SKM-1 treated with dmso at 0.1 percent for 144 hours (cell line): ENCODE results near the gene ATP8A1.
"Not testable (repeated sequence)": the region's sequence is repeated elsewhere in the genome, so short reads cannot be mapped to it uniquely, and the experiment has no call there.

Experiments
- DNase-seq: peaks from one replicate; lab custom pipeline; 2025; ENCODE audit not compliant: unreplicated experiment; lab: John Stamatoyannopoulos, UW

The ATP8A1 gene

GRCh38 chr4:42513748-42514492, 143.0 kb downstream of the ATP8A1 start:
- no peak for DNase-seq

GRCh38 chr4:42512226-42512625, 144.7 kb downstream of the ATP8A1 start:
- no peak for DNase-seq

GRCh38 chr4:42510225-42510624, 146.7 kb downstream of the ATP8A1 start:
- DNase-seq, result no peak

- DNase-seq, result no peak
Measured at GRCh38 chr4:42501624-42502401, 155.1 kb downstream of the ATP8A1 start.

GRCh38 chr4:42498040-42498439, 158.9 kb downstream of the ATP8A1 start:
- DNase-seq, result no peak

- DNase-seq, result no peak
Measured at GRCh38 chr4:42497142-42497910, 159.6 kb downstream of the ATP8A1 start.

GRCh38 chr4:42492962-42493361, 163.9 kb downstream of the ATP8A1 start:
- no peak for DNase-seq

GRCh38 chr4:42490015-42490414, 166.9 kb downstream of the ATP8A1 start:
- no peak for DNase-seq

- DNase-seq, result no peak
Measured at GRCh38 chr4:42489095-42489494, 167.8 kb downstream of the ATP8A1 start.

GRCh38 chr4:42488554-42488953, 168.4 kb downstream of the ATP8A1 start:
- no peak for DNase-seq

GRCh38 chr4:42488114-42488513, 168.8 kb downstream of the ATP8A1 start:
- DNase-seq, result no peak

- DNase-seq, result no peak
Measured at GRCh38 chr4:42487230-42487629, 169.7 kb downstream of the ATP8A1 start.

- not testable (repeated sequence) for DNase-seq
Measured at GRCh38 chr4:42486156-42486555, 170.7 kb downstream of the ATP8A1 start.

- DNase-seq, result no peak
Measured at GRCh38 chr4:42484630-42485029, 172.3 kb downstream of the ATP8A1 start.

GRCh38 chr4:42483426-42484379, 173.2 kb downstream of the ATP8A1 start:
- no peak for DNase-seq

- no peak for DNase-seq
Measured at GRCh38 chr4:42482516-42483327, 174.2 kb downstream of the ATP8A1 start.

- DNase-seq, result no peak
Measured at GRCh38 chr4:42480717-42481116, 176.2 kb downstream of the ATP8A1 start.

GRCh38 chr4:42480281-42480680, 176.6 kb downstream of the ATP8A1 start:
- DNase-seq, result no peak

GRCh38 chr4:42478946-42479345, 178.0 kb downstream of the ATP8A1 start:
- DNase-seq, result no peak

- DNase-seq, result no peak
Measured at GRCh38 chr4:42478509-42478908, 178.4 kb downstream of the ATP8A1 start.
